Fibroblast of the conjunctiva (primary cell): Measurements from ENCODE around the gene SMAD4.
"Not testable (repeated sequence)": the region's sequence is repeated elsewhere in the genome, so short reads cannot be mapped to it uniquely, and the experiment has no call there.

Source experiments
- DNase-seq: peaks from one replicate; pipeline ENCODE4 v3.0.0-alpha.2; 2010; ENCODE audit warnings: low read depth

The SMAD4 gene

GRCh38 chr18:51111633-51112355, 81.8 kb downstream of the SMAD4 start:
- DNase-seq: not testable (repeated sequence)

DNA sequence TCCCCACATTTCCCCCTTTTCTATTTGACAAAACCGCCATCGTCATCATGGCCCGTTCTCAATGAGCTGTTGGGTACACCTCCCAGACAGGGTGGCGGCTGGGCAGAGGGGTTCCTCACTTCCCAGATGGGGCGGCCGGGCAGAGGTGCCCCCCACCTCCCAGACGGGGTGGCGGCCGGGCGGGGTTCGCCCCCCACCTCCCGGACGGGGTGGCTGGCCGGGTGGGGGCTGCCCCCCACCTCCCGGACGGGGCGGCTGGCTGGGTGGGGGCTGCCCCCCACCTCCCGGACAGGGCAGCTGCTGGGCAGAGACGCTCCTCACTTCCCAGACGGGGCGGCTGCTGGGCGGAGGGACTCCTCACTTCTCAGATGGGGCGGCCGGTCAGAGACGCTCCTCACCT, 87.0 kb downstream of the SMAD4 start:
- not testable (repeated sequence) for DNase-seq

DNA sequence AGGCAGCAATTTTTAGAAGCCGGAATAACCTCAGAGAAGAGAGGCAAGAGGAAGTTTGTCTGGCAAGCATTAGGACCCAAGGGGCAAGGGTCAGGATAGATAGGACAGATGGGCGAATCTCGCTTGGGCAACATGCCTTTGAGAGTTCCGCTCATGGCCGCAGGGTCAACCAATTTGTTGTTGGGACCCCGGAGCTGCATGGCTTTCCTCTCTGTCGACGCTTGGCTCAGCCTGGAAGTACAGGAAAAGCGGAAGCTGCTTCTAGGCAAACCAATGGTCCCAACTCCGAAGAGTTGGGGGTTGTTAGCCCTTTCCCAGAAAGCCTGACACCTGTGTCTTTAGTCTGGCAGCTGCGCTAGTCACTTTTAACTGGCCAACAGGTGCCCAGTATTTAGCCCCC, 89.5 kb downstream of the SMAD4 start:
- not testable (repeated sequence) for DNase-seq

DNA sequence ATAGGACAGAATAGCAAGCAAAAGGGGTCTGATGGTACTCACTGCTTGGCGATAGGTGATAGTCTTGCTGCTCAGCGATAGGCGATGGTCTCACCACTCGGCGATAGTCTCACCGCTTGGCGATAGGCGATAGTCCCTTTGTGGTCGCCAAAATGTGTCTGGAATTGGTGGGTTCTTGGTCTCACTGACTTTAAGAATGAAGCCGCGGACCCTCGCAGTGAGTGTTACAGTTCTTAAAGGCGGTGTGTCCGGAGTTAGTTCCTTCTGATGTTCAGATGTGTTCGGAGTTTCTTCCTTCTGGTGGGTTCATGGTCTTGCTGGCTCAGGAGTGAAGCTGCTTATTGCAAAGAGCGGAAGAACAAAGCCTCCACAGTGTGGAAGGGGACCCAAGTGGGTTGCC, 90.0 kb downstream of the SMAD4 start:
- DNase-seq: not testable (repeated sequence)

- DNase-seq: no peak
Measured at GRCh38 chr18:51120809-51121596, 91.0 kb downstream of the SMAD4 start.

DNA sequence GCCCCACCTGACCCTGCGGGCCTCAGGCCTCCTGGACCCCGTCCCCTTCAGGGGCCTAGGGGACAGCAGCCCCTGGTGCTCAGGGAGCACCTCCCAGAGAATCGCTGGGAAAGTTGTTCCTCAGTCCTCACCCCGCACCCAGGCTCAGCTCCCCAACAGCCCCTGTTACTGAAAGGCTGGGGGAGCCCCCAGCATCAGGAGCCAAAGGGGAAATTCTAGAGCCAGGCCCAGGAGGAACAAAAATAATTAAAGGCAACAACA, 91.5 kb downstream of the SMAD4 start:
- DNase-seq: no peak

DNA sequence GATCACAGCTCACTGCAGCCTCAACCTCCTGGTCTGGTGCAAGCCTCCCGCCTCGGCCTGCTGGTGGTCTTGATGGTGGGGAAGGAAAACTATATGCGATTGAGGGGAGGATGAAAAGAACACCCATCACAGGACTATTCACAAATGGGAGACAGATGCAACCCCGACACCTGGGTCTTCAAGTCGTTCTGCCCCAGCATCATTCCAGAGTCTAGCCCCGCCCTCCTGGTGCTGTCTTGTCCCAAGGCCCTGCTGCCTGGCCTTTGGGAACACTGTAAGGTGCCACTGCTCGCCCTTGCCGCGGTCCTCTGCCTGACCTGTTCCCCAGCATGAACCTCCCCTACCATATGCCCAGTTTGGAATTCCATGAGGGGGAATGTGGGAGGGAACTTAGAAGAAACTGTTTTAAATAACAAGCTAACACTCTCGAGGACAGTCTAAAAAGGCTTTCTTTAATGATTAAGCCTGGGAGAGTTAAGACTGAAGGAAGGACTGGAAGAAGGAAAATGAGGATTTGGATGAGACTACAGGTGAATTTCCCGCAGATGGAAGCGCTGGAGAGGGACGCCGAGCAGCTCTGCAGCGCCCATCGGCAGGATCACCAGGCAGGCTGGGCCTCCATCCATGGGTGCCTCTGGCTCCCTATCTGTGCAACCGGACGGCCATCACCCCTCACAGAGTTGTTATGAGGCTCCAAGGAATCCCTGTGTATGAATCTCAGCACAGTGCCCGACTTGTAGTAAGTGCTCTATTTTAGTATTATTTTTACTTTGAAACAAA, 92.4 kb downstream of the SMAD4 start:
- no peak for DNase-seq

GRCh38 chr18:51123046-51123395, 93.0 kb downstream of the SMAD4 start:
- DNase-seq: no peak

- no peak for DNase-seq
Measured at GRCh38 chr18:51123481-51123880, 93.5 kb downstream of the SMAD4 start.

DNA sequence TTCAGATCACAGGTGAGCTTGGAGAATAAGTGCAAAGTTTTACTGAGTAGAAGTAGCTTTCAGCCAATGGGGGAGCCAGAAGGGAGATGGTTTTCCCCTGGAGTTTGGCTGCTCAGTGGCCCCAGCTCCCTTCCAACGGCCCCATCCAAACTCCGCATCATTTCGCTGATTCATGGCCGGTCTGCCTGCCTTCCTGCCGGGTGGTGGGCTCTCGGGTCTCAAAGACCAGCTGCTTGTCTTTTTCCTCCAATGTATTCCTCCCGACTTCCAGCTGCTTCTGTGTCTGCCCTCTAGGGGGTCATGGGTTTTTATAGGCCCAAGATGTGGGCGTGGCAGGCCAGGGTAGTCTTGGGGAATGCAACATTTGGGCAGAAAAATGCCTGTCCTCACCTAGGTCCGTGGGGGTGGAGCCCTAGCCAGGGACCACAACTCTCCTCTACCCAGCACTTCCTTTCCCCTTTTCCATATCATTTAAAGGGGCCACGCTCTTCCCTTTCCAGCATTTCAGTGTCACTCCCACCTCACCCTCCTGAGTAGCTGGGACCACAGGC, 94.0 kb downstream of the SMAD4 start:
- no peak for DNase-seq

- DNase-seq: no peak
Measured at GRCh38 chr18:51125976-51126375, 96.0 kb downstream of the SMAD4 start.

DNA sequence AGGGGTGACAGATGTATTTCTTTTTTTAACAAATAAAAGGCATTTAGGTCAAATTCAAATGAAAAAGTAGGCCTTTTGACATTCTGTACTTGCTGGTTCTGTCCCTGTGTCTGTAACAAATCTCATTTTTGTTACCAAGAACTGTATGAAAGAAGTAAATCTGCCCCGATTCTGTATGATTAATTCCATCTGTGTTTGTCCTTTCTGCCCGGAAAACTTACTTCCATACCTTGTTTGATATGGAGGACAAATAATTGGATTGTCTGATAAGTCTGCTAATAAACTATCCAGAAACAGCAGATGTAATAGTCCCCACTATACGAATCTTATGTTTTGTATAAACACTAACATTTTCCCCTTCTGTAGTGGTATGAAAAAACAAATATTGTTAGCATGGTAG, 97.7 kb downstream of the SMAD4 start:
- DNase-seq: no peak

GRCh38 chr18:51128533-51128932, 98.5 kb downstream of the SMAD4 start:
- no peak for DNase-seq

- no peak for DNase-seq
Measured at GRCh38 chr18:51132256-51132935, 102.4 kb downstream of the SMAD4 start.

- DNase-seq: no peak
Measured at GRCh38 chr18:51133580-51134160, 103.7 kb downstream of the SMAD4 start.
